Activated CD4-positive, alpha-beta T cell treated with anti-CD3 and anti-CD28 coated beads for 4 hours (primary cell): ENCODE data around the gene BPHL.
"Not testable (repeated sequence)": the region's sequence is repeated elsewhere in the genome, so short reads cannot be mapped to it uniquely, and the experiment has no call there.

Source experiments
- DNase-seq, 2 donors: peaks; one replicate each; pipeline ENCODE4 v3.0.0-alpha.2; 2020

BPHL gene

DNA sequence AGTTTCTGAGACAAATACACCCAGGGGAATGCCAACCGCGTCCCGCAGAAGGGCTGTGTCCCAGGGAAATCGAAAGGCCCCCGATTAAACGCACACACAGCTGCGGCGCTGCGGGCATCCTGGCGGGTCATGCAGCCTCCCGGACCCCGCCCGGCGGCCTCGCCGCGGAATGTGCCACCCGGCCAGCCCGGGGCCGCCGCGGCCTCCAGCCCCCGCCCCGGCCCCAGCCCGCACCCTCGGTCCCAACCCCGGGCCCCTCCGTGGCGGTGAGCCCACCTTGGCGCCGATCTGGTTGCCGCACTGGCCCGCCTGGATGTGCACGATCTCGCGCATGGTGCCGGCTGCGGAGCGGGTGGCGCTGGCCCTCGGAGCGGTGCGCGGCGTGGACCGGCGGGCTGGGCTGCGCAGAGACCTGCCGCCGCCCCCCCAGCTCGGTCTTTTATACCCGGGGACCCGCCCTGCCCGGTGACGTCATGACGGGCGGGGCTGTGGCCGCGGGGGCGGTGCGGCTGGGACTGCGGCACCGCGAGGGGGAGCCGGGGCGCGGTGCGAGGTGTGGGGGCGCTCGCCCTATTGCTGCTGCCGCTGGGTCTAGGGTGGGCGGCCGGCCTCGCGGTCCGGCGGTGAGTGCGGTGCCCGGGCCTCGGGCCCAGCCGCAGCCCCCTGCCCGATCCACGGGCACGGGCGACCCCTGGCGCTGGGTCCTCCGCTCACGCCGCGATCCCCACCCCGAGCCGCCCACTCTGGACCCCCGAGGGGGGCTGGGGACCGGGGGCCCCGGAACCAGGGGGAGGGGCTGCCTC lies 38.8 kb downstream of the BPHL start, which contains the start of gene TUBB2A:
Gene TUBB2A, minus strand, starts transcription at position 414 of the 803 bp plus-strand sequence. Its CDS starts 81 bp downstream, at position 333.
- DNase-seq = peak; percentile 87 to 88

DNA sequence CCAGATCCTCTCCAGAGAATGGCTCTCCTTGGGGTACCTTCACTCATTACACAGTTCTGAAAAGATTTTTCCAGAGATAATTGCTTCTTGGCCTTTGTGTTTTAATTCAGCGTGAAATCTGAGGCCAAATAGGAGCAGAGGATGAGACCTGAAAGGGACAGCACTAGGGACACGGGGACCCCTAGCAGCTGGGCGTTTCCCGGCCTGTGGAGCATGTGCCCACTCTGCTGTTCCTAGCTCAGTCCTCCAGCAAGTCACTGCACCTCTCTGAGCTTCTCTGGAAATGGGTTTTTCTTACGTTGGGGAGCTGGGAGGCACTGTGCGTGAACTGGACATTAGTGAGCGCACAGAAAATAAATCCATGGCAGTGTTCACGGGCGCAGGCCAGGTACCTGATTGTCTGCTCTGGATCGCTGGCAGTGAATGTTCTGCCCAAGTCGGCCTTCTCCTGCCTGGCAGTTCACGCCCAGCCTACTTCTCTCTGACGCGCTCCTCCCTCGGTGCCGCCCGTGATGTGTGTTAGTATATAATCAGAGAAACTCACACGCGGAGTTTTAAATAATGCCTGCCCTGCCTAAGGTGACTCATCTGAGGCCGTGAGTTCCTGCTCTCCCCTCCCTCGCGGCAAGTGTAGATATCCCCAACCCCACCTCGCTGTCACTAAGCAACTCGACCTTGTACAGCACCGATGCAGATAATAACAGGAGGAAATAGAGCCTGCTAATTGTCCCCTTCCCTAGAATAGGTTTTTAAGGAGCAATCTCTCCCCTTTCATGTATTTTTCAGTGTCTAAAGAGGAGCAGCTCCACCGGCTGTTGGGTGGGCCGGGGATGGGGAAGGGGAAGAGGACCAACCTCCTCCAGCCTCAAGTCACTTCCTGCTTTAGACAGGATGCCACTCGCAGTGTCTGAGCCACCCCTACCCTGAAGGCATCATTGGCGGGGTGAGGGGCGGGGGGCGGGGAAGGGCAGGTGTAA lies 41.6 kb downstream of the BPHL start:
- DNase-seq = peak; percentile 68 to 77

DNA sequence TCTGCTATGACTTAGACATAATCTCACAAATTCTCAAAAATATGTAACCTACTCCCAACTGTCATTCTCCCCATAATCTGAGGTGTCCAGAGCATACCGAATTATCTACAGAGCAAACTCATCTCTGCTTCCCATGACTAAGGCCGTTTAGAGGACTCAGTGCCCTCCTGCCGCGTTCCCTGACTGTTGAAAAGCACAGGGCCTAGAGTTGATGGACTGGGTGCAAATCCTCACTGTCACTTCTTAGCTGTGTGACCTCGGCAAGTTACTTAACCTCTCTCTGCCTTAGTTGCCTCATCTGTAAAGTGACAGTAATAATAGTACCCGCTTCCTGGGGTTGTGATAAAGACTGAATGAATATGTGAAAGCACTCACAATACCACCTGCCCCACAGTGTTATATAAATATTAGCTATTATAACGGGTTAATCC lies 43.6 kb downstream of the BPHL start:
- no peak for DNase-seq

DNA sequence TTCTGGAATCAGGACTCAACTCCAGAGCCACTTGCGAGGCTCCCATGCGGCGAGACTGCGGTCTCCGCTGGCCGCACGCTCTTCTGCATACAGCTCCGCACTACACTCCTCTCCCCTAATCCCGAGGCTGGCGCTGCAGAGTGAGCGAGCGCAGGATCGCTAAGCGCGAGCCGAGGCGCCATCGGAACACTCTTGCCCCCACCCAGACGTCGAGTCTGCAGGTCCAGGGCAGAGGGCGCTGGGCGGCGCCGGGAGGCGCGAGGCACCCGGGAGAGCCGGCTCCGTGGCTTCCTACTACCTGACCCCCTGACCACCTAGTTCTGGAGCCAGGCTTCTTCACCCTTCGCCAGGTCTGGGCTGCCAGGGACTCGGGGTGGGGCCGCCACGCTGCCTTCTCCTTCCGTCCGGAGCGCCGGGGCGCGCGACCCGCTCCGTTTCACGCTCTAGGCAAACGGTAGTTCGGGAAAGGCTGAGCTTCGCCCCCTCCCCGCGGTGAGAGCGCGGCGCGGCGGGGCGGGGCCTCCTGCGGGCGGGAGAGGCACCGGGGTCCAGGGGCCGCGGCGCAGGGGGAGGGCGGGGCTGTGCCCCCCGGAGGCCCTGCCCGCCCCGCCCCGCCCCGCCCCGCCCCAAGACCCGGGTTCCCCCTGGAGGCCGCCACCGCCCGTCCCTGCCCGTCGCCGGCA lies 44.2 kb downstream of the BPHL start:
- DNase-seq = peak; percentile 38 to 42

DNA sequence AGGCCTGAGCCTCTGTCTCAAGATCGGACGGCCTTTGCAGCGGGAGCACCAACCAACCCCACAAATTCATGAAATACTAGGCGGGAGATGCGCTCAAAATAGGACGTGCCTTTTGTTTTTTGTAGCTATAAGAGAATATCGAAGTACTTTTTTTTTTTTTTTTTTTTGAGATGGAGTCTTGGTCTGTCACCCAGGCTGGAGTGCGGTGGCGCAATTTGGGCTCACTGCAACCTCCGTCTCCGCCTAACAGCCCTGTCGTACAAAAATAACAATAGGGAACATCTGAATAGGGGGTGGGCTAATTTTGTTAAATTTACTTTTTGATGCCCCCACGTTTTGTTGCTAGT lies 44.7 kb downstream of the BPHL start:
- no peak for DNase-seq

DNA sequence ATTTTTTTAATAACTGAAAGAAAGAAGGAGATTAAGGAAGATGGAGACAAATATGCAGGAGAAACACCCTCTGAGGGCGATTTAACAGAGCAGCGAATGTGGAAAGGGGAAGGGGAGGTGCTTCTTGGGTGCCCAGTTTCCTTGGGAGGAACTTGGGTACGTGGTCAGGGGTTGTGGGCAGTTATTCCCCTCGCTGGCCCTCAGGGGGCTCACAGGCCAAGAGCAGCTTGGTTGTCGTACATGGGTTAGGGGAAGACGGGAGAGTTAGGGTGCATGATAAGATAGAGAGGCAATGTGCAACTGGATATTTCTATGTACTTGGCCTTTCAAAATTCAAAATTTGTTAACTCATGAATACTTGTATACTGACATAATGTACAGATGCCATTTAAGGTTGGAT lies 45.9 kb downstream of the BPHL start:
- no peak for DNase-seq

DNA sequence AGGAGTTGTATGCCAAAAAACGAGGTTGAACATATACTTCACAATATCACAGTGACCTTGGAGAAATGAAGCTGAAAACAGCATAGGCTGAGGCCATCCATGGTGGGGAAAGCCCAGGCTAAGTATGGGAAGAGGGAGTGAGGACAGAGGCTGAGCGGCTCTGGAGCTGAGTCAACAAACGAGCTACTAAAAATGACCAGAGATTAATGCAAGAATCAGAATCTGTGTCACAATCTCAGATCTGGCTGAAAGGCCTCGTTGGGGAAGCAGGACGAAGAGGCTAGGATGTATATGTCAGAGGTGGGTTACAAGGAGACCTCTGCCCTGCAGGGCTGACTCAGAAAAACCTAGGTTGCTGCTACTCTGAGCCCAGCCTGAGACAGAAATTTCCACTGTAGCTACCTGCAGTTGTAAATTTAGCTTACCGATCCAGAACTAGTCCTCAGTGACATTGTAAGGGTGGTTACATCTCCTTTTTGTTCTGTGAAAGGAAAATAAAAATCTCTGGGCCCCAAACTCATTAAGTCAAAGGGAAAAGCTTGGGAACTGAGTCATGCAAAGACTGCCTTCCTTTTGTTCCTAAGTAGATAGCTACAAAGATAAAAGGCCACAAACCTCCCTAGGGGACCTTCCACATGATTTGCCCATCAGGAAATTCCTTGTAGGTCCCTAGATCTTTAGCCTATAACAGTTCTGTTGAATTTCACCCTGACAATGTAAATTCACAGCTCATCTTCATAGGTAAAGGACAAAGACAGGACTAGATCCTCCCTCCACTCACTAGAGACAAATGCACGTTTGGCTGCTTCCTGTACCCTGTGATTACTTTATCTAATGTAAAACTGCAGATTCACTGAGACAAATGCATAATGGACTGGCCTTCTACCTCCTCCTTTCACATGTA lies 47.4 kb downstream of the BPHL start:
- DNase-seq = no peak

DNA sequence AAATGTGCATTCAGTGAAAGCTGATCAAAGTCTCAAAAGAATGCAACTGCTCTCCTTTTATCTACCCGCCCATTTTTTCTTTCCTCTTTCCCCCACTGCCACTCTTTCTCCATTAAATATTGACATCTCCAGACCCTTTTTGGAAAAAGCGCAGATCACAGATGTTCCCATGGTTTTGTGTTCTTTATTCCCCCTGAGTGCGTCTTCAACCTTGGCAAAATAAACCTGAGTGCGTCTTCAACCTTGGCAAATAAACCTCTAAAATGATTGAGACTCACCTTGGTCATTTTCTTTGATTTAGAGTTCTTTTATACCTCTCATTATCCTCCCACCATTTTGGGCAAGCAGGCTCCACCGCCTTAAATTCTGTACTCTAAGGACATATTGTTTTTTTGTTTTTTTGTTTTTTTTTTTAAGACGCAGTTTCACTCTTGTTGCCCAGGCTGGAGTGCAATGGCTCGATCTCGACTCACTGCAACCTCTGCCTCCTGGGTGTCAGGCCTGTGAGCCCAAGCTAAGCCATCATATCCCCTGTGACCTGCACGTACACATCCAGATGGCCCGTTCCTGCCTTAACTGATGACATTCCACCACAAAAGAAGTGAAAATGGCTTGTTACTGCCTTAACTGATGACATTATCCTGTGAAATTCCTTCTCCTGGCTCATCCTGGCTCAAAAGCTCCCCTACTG lies 48.2 kb downstream of the BPHL start:
- DNase-seq = not testable (repeated sequence)

DNA sequence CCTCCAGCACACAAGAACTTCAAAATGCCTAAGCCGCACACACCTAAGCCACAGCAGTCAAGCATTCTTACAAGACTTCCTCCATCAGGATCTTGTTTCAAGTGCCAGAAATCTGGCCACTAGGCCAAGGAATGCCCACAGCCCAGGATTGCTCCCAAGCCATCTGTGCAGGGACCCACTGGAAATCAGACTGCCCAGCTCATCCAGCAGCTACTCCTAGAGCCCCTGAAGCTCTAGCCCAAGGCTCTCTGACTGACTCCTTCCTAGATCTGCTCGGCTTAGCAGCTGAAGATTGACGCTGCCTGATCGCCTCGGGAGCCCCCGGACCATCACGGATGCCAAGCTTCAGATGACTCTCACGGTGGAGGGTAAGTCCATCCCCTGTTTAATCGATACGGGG lies 49.5 kb downstream of the BPHL start:
- DNase-seq = not testable (repeated sequence)

DNA sequence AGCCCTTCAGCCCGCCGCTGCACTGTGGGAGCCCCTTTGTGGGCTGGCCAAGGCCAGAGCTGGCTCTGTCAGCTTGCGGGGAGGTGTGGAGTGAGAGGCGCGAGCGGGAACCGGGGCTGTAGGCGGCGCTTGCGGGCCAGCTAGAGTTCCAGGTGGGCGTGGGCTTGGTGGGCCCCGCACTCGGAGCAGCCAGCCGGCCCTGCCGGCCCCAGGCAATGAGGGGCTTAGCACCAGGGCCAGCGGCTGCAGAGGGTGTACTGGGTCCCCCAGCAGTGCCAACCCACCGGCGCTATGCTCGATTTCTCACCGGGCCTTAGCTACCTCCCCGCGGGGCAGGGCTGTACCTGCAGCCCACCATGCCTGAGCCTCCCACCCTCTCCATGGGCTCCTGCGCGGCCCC lies 52.2 kb downstream of the BPHL start:
- DNase-seq = not testable (repeated sequence)

DNA sequence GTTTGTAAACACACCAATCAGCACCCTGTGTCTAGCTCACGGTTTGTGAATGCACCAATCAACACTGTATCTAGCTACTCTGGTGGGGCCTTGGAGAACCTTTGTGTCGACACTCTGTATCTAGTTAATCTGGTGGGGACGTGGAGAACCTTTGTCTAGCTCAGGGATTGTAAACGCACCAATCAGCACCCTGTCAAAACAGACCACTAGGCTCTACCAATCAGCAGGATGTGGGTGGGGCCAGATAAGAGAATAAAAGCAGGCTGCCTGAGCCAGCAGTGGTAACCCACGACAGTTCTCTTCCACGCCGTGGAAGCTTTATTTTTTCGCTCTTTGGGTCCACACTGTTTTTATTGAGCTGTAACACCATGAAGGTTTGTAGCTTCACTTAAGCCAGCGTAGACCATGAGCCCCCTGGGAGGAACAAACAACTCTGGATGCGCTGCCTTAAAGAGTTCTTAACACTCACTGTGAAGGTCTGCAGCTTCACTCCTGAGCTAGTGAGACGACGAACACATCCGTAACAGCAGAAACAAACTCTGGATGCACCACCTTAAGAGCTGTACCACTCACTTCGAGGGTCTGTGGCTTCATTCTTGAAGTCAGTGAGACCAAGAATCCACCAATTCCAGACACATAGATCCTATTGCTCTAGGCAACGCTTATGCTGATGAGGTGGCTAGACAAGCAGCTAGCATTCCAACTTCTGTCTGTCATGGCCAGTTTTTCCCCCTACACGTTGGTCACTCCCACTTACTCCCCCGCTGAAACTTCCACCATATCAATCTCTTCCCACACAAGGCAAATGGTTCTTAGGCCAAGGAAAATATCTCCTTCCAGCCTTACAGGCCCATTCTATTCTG lies 53.0 kb downstream of the BPHL start:
- not testable (repeated sequence) for DNase-seq

DNA sequence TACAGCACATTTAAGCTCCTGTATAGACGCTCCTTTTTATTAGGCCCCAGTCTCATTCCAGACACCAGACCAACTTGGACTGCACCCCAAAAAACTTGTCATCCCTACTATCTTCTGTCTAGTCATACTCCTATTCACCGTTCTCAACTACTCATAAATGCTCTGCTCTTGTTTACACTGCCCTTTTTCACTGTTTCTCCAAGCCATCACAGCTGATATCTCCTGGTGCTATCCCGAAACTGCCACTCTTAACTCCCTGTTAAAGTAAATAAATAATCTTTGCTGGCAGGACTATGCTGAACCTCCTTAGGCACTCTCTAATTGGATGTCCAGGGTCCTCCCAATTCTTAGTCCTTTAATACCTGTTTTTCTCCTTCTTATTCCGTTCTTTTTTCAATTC lies 54.3 kb downstream of the BPHL start:
- DNase-seq = not testable (repeated sequence)

DNA sequence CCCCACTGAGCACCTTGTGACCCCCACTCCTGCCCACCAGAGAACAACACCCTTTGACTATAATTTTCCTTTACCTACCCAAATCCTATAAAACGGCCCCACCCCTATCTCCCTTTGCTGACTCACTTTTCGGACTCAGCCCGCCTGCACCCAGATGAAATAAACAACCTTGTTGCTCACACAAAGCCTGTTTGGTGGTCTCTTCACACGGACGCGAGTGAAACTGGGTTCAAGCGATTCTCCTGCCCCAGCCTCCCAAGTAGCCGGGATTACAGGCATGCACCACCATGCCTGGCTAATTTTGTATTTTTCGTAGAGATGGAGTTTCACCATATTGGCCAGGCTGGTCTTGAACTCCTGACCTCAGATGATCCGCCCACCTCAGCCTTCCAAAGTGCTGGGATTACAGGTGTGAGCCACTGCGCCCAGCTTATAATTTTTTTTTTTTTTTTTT lies 55.2 kb downstream of the BPHL start:
- DNase-seq = not testable (repeated sequence)

DNA sequence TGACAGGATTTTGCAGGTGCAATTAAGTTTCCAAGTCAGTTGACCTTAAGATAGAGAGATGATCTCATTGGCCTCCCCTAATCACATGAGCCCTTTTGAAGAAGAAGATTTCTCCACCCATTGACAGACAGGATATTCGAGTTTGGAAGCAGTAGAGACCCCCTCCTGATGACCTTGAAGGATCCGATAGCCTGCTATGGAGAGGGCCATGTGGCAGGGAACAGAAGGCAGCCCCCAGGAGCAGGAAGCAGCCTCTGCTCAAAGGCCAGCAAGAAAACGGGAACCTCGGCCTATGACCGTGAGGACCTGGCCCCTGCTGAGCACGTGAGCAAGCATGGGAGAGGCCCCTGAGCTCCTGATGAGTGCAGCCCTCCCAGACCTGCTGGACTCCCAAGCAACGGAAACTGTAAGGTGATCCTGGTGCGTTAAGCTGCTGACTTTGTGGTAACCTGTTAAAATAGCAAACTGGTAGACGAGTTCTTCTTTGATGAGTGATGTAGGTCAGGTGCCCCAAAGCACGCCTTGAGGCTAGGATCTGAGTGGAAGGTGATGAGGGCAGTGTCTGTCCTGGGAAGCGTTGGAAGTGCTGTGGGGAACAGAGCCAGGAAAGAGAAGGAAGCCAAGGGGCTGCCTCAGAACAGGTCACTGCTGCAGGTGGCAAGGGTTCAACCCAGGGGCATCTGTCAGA lies 57.3 kb downstream of the BPHL start:
- no peak for DNase-seq

DNA sequence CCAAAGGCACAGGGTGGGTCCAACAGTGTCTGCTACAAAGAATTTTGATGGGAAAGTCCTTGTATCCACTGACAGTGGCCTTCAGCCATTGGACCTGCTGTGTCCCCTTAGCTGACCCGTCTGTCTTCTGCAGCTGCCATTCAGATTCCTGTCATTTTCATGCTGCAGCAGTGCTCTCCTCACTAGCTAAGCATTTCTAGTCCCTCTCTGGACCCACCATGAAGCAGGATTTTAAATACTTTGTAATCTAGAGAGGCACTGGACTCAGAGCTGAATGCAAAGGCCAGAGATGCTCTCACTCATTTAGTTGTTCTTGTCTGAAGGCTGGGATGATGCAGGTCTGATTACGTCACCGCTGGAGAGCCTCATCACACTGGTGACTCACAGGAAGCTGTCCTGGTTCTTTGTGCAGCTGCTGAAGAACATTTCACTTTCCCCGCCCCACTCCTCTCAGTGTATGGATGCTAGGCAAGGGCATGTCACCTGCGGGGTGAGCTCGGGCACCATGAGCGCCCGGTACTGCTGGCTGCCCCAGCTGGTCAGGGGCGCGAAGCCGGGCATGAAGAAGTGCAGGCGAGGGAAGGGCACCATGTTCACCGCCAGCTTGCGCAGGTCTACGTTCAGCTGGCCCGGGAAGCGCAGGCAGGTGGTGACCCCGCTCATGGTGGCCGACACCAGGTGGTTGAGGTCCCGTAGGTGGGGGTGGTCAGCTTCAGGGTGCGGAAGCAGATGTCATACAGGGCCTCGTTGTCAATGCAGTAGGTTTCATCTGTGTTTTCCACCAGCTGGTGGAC lies 58.2 kb downstream of the BPHL start:
- peak; percentile 44 to 48 for DNase-seq

DNA sequence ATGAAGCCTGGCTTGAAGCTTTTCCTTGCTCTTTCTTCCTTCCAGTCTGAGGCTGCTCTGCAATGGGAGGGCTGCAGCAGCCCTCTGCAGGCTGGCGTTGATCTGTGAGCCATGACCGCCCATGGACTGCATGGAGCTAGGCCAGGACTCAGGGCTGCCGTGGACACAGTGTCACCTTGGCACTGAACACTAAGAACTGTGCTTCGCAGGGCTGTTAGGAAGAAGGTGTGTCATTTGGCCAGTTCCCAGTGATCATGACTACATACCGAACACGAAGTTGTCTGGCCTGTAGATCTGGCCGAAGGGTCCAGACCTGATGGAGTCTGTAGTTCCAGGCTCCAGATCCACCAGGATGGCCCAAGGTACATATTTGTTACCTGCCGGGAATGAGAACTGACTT lies 60.2 kb downstream of the BPHL start:
- DNase-seq = not testable (repeated sequence)

DNA sequence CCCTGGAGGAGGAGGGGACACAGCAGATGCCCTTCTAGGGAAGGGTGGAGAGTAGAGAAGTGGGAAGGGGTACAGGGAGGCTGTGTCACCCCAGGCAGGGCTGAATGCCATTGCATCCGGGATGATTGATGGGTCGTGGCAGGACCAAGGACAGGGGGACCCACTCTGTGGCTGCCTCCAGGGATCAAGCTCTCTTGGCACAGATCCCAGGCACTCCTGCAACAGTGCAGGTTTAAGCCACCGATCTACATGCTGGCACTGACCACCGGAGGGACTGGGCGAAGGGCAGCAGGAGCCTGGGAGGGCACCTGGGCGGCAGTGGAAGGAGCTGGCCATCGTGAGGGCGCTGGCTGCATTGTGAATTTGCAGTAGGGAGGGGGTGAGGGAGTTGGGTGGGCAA lies 61.4 kb downstream of the BPHL start:
- not testable (repeated sequence) for DNase-seq

DNA sequence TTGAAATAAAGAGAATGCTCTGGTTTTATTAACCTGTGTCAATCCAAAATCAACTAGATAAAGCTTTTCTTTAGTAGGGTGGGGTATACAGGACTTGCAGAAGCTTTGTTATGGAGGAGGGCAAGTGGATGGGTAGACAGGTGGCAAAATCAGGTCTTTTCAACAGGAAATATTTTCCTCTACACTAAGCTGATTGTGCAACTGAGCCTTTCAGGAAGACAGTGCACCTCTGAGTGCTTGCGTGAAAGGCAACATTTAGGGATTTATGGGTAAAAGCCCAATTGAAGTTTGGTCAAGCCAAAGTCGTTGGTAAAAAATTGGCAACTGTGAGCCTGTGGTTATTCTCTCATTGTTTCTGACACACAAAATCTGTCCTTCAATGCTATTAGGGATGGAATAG lies 62.6 kb downstream of the BPHL start:
- no peak for DNase-seq

DNA sequence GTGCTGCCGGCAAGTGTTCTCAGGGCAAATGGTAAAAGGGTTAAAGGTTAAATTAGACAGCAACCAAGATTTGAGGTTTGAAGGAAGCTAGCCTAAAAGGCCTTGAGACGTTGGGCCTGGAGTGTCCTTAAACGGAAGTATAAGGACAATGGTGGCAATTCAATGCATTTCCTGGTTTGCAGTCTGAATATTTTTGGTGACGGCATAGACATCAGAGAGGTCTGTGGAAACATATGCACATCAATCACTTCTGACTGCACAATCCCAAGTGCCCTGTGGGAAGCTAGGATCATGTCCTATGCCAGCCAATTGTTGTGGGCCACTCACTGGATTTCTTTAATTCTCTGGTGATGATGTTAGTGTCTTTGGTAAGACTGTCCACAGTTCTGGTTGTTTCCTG lies 64.6 kb downstream of the BPHL start:
- DNase-seq = no peak
